Fibroblast of upper back skin (primary cell): ENCODE data around the gene IQGAP1.
"Not testable (repeated sequence)": the region's sequence is repeated elsewhere in the genome, so short reads cannot be mapped to it uniquely, and the experiment has no call there.

Experiments used
- DNase-seq: peaks from one replicate; pipeline ENCODE4 v3.0.0-alpha.2; 2013

The IQGAP1 gene

DNA sequence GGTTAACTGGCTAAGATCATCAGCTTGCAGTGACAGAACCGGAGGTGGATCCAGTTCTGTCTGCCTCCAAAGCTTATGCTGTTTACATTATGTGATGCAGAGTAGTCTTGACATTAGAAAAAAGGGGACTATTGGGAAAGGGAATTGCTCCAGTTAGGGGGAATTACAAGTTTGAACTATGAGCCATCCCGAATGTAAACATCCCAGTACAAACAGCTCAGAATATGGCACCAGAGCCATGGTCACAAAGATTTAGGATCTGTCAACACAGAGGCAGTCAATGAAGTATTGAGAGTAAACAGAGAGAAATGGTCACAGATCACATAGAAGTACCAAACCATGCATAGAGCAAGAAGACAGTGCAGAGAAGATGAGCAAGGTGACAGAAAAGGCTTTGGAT, 101.9 kb downstream of the IQGAP1 start:
- no peak for DNase-seq

GRCh38 chr15:90493647-90494046, 105.6 kb downstream of the IQGAP1 start:
- DNase-seq: no peak

DNA sequence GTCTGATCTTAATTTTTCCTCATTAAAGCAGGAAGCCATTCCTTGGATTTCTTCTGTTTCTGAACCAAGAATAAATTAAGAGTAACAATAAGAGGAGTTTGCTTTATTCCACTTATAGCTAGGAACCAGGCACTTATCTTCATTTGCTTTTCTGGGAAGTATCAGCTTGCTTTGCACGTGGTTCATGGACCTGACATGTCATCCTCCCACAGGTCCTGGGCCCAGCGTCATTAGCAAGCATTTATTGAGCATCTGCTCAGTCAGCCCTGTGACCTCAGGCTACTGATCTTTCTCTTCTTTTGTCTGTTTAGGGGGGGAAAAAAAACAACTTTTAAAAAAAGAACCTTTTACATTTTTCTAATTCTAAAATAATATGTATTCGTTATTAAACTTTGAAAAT, 107.0 kb downstream of the IQGAP1 start:
- DNase-seq: no peak

GRCh38 chr15:90496791-90497190, 108.7 kb downstream of the IQGAP1 start:
- no peak for DNase-seq

DNA sequence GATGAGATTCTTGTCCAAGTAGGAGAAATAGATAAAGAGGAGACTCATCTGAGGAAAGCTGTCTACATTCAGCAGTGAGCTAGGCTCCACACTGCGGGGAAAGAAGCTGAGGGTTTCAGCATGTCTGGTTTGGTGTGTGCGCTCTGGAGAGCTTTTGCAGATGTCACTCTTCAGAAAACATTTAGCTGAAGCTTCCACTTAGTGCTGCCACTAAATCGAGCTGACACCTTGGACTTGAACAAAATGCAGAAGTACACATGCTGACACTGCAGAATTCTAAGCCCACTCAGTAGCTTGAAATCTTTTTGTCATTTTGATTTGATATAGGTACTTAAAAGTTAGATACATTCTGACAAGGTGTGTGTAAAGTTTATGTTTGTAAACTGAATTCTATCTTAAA, 109.3 kb downstream of the IQGAP1 start:
- no peak for DNase-seq

GRCh38 chr15:90497912-90498311, 109.9 kb downstream of the IQGAP1 start:
- no peak for DNase-seq

GRCh38 chr15:90500171-90500570, 112.1 kb downstream of the IQGAP1 start:
- DNase-seq: no peak

- no peak for DNase-seq
Observed at GRCh38 chr15:90501898-90502297, 113.9 kb downstream of the IQGAP1 start.

- not testable (repeated sequence) for DNase-seq
Observed at GRCh38 chr15:90510781-90511180, 122.7 kb downstream of the IQGAP1 start.

GRCh38 chr15:90511211-90511618, 123.2 kb downstream of the IQGAP1 start:
- not testable (repeated sequence) for DNase-seq

- no peak for DNase-seq
Observed at GRCh38 chr15:90512276-90512675, 124.2 kb downstream of the IQGAP1 start.

GRCh38 chr15:90512981-90513380, 124.9 kb downstream of the IQGAP1 start:
- no peak for DNase-seq

DNA sequence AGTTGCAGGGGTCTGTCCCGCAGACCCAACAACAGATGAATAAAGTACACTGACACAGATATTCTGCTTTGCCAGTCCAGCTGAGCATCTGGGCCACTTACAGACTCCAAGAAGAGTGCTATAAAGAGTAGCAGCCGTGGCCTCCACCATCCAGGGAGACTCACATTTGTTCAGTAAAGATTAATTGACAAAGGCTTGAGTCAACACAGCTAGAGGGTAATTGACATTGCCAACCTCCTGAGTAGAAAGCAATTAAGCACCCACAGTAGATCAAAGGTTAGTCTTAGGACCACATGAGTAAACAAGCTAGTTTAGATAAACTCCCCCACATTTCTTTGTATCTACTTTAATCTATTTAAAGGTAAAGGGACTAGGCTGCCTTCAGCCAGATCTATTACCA, 125.4 kb downstream of the IQGAP1 start:
- DNase-seq: no peak

- not testable (repeated sequence) for DNase-seq
Observed at GRCh38 chr15:90513893-90514292, 125.9 kb downstream of the IQGAP1 start.

- peak; percentile 72 for DNase-seq
Observed at GRCh38 chr15:90519688-90520087, 131.6 kb downstream of the IQGAP1 start.

DNA sequence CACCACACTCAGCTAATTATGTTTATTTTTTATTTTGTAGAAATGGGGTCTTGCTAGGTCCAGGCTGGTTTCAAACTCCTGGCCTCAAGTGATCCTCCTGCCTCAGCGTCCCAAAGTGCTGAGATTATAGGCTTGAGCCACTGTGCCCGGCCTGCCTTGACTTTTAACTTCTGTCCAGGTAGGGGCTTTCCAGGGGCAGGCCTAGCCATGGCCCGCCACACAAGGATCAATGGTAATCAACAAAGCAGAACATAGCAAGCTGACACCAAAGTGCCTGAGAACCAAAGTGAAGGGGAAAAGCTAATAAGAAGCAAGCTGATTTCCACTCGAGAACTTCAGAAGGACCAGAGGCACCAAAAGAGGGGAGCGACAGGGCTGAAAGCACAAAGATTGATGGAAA, 132.3 kb downstream of the IQGAP1 start:
- no peak for DNase-seq

GRCh38 chr15:90523373-90523772, 135.3 kb downstream of the IQGAP1 start:
- no peak for DNase-seq

DNA sequence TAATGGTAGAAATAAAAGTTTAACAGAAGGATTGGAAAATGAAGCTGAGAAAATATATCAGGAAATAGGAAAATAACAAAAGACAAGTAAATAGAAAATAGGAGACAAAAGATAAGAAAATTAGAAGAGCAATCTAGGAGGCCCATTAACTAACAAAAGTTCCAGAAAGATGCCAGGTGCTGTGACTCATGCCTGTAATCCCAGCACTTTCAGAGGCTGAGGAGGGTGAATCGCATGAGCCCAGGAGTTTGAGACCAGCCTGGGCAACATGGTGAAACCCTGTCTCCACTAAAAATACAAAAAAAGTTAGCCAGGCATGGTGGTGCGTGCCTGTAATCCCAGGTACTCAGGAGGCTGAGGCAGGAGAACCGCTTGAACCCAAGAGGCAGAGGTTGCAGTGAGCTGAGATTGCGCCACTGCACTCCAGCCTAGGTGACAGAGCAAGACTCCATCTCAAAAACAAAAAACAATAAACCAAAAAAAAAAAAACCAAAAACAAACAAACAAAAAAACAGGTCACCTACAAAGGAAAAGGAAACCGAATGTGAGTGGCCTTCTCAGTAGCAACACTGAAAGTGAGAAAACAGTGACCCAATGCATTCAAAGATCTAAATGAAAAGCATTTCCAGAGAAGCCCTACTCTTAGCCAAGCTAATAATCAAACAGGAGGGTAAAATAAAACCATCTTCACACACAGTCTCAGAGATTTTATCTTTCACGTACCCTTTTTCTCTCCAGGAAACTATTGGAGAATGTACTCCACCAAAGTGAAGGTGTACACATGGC, 136.2 kb downstream of the IQGAP1 start:
- not testable (repeated sequence) for DNase-seq

GRCh38 chr15:90529011-90529370, 140.9 kb downstream of the IQGAP1 start:
- DNase-seq: no peak

GRCh38 chr15:90529371-90530249, 141.6 kb downstream of the IQGAP1 start, which contains the start of gene CRTC3:
TSS of gene CRTC3 (plus strand) at chr15:90529923. CDS start at chr15:90530072, 149 bp downstream.
- DNase-seq: peak; percentile 48

GRCh38 chr15:90530250-90531051, 142.4 kb downstream of the IQGAP1 start:
- DNase-seq: no peak

DNA sequence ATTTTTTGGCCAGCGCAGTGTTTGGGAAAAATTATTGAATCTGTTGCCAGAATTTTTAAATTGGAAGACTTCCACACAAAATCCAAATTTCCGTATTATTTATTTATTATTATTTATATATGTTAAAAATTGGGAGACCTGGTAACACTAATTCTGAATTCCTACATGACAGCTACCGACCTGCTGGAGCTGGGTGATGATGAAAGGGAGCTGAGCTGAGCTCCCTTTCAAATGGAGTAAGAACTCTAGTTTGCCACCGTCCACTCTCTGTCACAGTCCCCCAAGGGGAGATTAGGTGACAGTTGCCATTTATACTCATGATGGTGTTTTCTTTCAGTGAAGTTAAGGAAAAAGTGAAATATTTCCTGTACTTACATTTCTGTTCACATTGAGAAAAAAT, 143.1 kb downstream of the IQGAP1 start:
- DNase-seq: no peak

- DNase-seq: no peak
Observed at GRCh38 chr15:90535254-90535653, 147.2 kb downstream of the IQGAP1 start.
